GM18519 (cell line): Measurements from ENCODE around the gene FBRSL1.

Experiments used
- ATAC-seq: cut with Tn5 transposase; IDR thresholded peaks from one replicate; pipeline ENCODE4 v1.9.1; 2021; ENCODE audit warnings: mild to moderate bottlenecking, moderate library complexity; ENCODE audit not compliant: unreplicated experiment, low FRiP score

Gene FBRSL1

DNA sequence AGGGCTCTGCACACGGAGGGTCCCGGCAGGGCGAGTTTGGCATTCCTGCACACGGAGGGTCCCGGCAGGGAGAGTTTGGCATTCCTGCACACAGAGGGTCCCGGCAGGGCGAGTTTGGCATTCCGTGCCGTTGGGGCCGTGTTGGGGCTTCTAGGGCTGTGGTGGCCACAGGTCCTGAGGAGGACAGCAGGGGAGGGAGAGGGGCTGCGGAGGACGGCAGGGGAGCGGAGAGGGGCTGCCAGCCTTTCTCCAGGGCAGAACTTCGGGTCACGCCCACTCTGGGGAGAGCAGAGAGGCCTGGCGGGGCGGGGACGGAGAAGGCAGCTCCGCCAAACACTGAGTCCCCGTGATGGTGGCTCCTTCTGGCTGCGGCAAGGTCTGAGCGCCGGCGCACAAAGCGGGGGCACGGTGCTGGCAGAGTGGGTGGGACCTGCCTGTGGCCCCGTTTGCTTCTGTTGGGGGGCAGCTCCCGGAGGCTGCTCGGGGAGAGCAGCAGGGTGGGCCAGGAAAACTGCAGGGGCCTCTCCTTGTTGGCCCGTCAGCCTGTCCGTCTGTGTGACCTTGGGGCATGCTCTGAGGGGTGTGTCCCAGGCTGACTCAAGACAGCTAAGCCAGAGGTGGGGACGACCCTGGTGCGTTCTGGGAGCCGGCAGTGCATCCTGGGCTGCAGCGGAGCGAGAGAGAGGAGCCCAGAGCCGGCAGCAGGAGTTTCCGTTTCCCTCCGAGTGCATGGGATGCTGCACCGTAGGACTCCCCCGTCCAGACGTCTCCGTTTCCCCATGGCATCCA lies 60.3 kb downstream of the FBRSL1 start:
- no peak for ATAC-seq

GRCh38 chr12:132550830-132551640 lies 61.1 kb downstream of the FBRSL1 start:
- ATAC-seq: no peak

GRCh38 chr12:132551641-132552031 lies 61.7 kb downstream of the FBRSL1 start:
- no peak for ATAC-seq

DNA sequence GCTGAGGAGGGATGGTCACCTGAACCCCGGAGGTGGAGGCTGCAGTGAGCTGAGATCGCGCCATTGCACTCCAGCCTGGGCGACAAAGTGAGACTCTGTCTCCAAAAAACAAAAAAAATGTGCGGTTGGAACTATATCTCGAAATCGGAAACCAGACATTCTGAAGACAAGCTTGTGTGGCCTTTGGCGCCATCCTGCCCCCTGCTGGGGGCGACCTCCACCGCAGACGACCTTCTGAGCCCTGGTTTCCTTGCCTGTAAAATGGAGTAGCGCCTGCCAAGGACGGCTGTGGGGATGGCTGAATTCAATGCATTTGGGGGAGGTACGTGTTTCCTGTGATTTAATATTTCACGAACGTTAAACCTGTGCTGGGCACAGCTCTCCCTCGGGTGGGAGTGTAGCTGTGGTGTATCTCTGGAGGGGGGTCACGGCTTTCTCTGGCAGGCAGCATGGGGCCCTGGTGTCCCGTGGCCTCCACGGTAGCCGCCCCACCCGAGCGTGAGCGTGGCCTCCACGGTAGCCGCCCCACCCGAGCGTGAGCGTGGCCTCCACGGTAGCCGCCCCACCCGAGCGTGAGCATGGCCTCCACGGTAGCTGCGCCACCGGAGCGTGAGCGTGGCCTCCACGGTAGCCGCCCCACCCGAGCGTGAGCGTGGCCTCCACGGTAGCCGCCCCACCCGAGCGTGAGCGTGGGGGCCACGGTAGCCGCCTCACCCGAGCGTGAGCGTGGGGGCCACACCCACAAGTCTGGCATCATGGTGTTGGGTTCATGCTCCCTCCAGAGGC lies 65.1 kb downstream of the FBRSL1 start:
- ATAC-seq: no peak

- ATAC-seq: no peak
These were observed 65.7 kb downstream of the FBRSL1 start for GRCh38 chr12:132555686-132556085.

DNA sequence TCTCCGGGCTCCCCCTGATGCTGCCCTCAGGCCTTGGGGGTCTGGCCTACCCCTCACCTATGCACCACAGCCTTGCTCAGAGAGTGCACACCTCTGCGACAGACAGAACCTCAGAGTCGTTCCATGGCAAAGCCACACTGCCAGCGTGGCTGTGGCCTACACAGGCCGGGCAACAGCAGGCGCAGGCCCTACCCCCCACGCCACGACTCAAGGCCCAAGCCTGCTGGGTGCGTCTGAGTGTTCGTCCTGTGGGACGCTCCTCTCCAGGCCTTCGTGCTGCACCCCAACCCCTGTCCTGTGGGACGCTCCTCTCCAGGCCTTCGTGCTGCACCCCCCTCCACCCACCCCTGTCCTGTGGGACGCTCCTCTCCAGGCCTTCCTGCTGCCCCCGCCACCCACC lies 66.3 kb downstream of the FBRSL1 start:
- no peak for ATAC-seq

GRCh38 chr12:132556801-132557200 lies 66.8 kb downstream of the FBRSL1 start:
- ATAC-seq: no peak

DNA sequence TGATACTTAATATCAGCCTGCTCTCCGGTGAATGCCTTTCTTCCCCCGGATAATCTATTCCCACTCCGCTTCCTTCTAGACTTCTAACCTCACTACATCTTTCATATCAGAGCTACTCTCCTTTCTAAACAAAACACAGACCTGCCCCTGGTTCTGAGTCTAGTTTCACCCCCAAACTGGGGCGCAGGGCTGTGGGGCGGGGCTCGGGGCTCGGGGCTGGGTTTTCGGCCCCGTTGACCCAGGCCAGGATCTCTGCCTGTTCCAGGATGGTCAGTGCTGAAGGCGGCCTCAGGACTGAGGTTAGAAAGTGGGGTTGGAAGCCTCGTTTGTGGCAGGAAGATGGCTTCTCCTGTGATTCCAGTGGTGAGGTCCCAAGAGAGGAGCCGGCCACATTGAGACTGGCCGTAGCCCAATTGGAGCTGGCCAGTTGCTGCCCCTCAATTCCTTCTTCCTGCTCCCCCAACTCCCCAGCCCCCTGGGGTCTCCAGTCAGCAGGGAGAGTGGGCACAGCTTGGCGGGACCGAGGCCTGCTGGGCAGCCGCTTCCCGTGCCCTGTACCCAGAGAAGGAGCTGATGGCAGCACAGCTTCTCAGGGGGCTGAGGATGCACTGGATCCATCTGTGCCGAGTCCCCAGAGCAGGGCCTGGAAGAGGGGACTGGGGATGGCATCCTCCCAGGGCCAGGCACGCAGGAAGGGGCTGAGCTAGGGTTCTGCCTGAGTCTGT lies 67.5 kb downstream of the FBRSL1 start:
- ATAC-seq: no peak

DNA sequence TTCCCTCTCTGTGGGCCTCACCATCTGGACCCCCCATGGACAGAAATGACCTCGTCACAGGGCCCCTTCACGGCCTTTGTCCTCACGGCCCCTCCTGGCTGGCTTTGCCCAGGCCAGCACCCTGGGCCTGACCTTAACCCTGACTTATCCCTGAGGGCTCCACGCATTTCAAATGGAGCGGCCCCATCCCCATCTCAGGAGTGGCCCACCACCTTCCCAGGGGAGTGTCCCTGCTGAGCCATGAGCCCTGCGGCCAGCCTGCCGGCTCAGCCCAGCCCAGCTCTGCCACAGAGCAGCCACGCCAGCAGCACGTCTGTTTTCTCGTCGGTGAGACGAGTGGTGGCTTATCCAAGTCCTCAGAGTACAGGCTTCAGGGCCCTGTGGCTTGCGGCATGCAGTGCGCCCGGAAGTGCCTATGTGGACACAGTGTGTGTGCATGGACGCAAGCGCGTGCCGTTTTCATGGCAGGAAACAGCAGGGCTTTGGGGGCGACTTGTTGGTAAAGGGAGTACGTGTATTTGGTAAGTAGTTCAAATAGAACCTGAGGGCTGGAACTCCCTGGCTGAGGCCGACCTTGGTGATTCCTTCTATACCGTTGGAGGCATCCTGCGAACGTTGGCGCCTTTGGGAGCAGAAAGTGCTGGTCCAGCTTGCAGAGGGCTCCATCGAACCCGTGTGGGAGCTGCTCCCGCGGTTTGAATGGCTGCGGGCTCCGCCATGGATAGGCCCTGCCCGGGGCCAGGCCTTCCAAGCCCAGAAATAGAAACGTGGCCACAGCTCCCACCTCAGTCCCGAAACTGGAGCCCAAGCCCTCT lies 68.3 kb downstream of the FBRSL1 start:
- ATAC-seq: no peak

GRCh38 chr12:132558861-132559623 lies 69.1 kb downstream of the FBRSL1 start:
- no peak for ATAC-seq

- ATAC-seq: no peak
These were observed 69.9 kb downstream of the FBRSL1 start for GRCh38 chr12:132559652-132560363.

DNA sequence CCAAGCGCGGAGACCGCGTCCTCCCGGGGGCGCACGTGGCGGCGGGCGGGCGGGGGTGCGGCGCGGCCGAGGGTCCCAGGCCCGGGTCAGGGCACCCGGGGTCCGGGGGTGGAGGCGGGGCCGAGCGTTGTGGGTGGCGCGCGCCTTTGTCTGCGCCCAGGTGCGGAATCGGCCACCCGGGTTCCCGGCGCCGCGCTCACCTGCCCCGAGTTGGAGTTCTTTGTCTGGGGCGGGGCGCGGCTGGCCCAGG lies 70.3 kb downstream of the FBRSL1 start:
- ATAC-seq: no peak

- no peak for ATAC-seq
These were observed 70.9 kb downstream of the FBRSL1 start for GRCh38 chr12:132560614-132561426.
